Testis (tissue), 3 donors: ENCODE data around the gene MYL6. TPM values are rescaled to one million over a fixed set of nuclear protein-coding genes. Genes with fewer than 3 reads are reported as not detected.
A peak's percentile ranks its signal among the peaks of the same experiment; 100 is the strongest.

Source experiments
- DNase-seq: peaks from one replicate; pipeline ENCODE4 v3.0.0-alpha.2; 2019
- H3K27ac ChIP-seq, 2 donors: fragments of 200-600 bp; sonication (generic); one replicate each; pipeline ENCODE4 v1.5.1; 2019
- H3K27me3 ChIP-seq: fragments of 200-600 bp; sonication (generic); one replicate; pipeline ENCODE4 v1.5.1; 2019
- H3K36me3 ChIP-seq: fragments of 200-600 bp; sonication (generic); one replicate; pipeline ENCODE4 v1.5.1; 2017; ENCODE audit warnings: low read depth; ENCODE audit errors: missing control alignments
- H3K4me1 ChIP-seq: fragments of 200-600 bp; sonication (generic); one replicate; pipeline ENCODE4 v1.5.1; 2019
- H3K4me3 ChIP-seq, 2 donors: fragments of 200-600 bp; sonication (generic); one replicate each; pipeline ENCODE4 v1.5.1; 2017 to 2019
- H3K9me3 ChIP-seq: fragments of 200-600 bp; sonication (generic); one replicate; pipeline ENCODE4 v1.5.1; 2017
- POLR2A ChIP-seq: fragments of 450-650 bp; IDR thresholded peaks from one replicate; pipeline ENCODE4 v1.6.1; 2017; ENCODE audit warnings: antibody characterized with exemption, mild to moderate bottlenecking, moderate library complexity
- WGBS, 2 donors: methylation state at CpG; one replicate each; pipeline ENCODE4 v1.1.5; 2018; 5-methylcytosine and 5-hydroxymethylcytosine counted together
- intact Hi-C: fragments of 100-400 bp; cut with DNase I; formaldehyde crosslinking; loops from one replicate; pipeline ENCODE4 v1.15.1; 2023; ENCODE audit warnings: low total_unique reads
- polyA plus RNA-seq: library from polyadenylated mRNA; stranded (reverse); fragments of 350-450 nt; fragmentation: Illumina TruSeq; extraction: RNeasy Lipid Tissue Mini Kit (QIAGEN cat#74804); gene quantifications from one replicate; pipeline ENCODE4 v1.2.3, GENCODE V29; 2014; ENCODE audit warnings: low read depth, low replicate concordance; ENCODE audit not compliant: insufficient read depth
- total RNA-seq, 2 donors: library from RNA; depleted of rRNA; stranded (reverse); fragments of >200 nt; gene quantifications; one replicate each; pipeline ENCODE4 v1.2.3, GENCODE V29; 2016
- TF ChIP-seq, protein P1 (sequence below), 3 experiments: fragments of 450-650 bp in 2 of 3; fragments of 200-600 bp in 1 of 3; sonication (generic) in 1 of 3; IDR thresholded peaks; one replicate each; pipeline ENCODE4 v1.5.1; 2016 to 2019; ENCODE audit warnings: antibody characterized with exemption in 3 of 3, mild to moderate bottlenecking in 2 of 3, moderate library complexity in 1 of 3

Gene MYL6
- total and polyA plus RNA-seq, 3 donors from 2014 or later: 939 to 1,373 (median 1,271) TPM

DNA sequence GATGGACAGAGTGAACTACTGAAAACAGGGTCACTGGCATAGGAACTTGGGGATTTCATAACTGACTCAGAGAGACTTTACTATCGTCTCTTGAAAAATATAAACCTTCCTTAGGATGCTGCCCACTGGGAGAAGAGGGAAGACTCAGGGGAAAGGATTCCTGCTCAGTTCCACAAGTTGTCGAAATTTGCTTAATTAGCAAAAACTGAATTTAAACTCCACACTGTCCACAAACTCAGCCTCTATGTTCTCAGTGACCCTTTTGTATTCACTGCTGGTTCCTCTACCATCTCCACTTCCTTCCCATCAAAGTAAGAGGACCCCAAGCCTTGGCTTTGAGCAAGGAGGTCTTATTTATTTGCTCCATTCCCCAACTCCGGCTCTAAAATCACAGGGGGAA is 12.9 kb upstream of the MYL6 start:
- peak overlapping the region in 1 of 2 donors; percentile 20 for H3K27ac ChIP-seq
- DNase-seq: no peak
- TF ChIP-seq POLR2A: no peak
- TF ChIP-seq, protein P1, sequence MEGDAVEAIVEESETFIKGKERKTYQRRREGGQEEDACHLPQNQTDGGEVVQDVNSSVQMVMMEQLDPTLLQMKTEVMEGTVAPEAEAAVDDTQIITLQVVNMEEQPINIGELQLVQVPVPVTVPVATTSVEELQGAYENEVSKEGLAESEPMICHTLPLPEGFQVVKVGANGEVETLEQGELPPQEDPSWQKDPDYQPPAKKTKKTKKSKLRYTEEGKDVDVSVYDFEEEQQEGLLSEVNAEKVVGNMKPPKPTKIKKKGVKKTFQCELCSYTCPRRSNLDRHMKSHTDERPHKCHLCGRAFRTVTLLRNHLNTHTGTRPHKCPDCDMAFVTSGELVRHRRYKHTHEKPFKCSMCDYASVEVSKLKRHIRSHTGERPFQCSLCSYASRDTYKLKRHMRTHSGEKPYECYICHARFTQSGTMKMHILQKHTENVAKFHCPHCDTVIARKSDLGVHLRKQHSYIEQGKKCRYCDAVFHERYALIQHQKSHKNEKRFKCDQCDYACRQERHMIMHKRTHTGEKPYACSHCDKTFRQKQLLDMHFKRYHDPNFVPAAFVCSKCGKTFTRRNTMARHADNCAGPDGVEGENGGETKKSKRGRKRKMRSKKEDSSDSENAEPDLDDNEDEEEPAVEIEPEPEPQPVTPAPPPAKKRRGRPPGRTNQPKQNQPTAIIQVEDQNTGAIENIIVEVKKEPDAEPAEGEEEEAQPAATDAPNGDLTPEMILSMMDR (IDR thresholded peaks at IDR 0.05): no peak
- H3K9me3 ChIP-seq: no peaks in the 10 kb centered on the region
- no peak overlapping the region for H3K4me3 ChIP-seq
- no peaks in the 10 kb centered on the region for H3K27me3 ChIP-seq
- peaks cover 17% of the 10 kb centered on the region for H3K4me1 ChIP-seq
- H3K36me3 ChIP-seq: no peaks in the 10 kb centered on the region
- 73 to 78% methylated on average over 3 of the region's 3 CpGs for WGBS, 2 donors
- intact Hi-C loops: no loop called here

DNA sequence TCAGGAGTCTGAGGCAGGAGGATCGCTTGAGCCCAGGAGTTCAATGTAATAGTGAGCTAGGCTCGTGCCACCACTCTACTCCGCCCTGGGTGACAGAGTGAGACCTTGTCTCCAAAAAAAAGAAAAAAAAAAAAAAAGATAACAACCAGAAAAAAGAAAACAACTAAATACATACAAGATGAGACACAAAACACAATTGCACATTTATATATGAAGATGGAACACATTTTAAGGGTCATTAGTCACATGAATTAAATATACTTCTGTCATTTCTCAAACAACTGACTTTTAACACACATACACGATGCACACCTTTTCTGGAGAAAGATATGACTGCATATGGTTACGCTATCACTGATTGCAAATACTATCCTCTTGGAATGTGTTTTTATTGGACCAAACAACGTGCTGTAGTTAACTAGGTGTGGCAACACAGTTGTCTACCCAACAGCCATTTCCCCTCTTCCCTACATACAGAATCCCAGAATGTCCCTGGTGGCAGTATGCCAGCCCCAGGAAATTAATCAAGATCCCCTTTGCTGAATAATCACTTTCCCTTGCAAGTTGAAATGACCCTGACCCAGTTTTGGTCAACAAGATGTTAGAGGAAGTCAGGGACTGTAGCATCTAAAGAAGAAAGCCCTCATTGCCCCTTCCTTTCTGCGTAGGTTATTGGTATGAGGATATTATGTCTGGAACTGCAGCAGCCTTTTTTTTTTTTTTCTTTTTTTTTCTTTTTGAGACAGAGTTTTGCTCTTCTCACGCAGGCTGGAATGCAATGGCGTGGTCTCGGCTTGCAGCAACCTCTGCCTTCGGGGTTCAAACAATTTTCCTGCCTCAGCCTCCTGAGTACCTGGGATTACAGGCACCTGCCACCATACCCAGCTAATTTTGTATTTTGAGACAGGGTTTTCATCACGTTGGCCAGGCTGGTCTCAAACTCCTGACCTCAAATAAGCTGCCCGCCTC is 11.4 kb upstream of the MYL6 start:
- DNase-seq: peak; percentile 45

GRCh38 chr12:56150563-56150962 is 7.6 kb upstream of the MYL6 start:
- WGBS, 2 donors: 62 to 63% methylated on average over 3 of the region's 3 CpGs
- no peak overlapping the region for H3K4me3 ChIP-seq

More for the DNA sequence above, 11.4 kb upstream of the MYL6 start:
- Histone ChIP-seq H3K27ac (peak overlapping the region; percentile 65 to 77), H3K4me3 (no peak overlapping the region), H3K27me3 (no peaks in the 10 kb centered on the region), H3K9me3 (no peaks in the 10 kb centered on the region), H3K36me3 (no peaks in the 10 kb centered on the region), H3K4me1 (peaks cover 22% of the 10 kb centered on the region)
- no peak for TF ChIP-seq POLR2A
- TF ChIP-seq, protein P1 (IDR thresholded peaks at IDR 0.05): no peak
- intact Hi-C loops: no loop called here
- 51 to 57% methylated on average over 12 to 13 of the region's 13 CpGs for WGBS, 2 donors

DNA sequence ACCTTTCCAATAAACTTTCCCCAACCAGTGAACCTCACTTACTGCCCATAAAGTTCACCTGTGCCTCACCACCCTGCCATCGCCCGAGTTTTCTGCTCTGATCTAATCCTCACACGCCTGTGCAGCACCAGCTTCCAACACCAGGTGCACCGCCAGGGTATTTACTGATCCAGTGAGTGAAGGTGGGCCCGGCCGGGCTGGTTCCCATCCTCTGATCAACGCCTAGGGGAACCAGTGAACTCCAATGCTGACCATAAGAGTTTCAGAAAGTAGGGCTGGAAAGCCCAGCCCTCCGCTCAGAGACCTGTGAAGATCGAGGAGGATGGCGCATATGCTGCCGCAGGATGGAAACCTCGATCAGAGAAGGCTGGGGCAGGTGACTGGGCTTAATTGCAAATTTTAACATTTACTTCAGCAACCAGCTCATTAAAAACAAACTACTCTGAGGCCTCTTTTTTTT is 6.5 kb upstream of the MYL6 start:
- intact Hi-C loops: no loop called here
- Histone ChIP-seq H3K9me3 (no peaks in the 10 kb centered on the region), H3K27me3 (no peaks in the 10 kb centered on the region), H3K4me3 (peak overlapping the region; percentile 80), H3K4me1 (peaks cover 27% of the 10 kb centered on the region), H3K36me3 (no peaks in the 10 kb centered on the region), H3K27ac (peak overlapping the region; percentile 77 to 92)
- 5 to 13% methylated on average over 12 of the region's 12 CpGs for WGBS, 2 donors
- peak; percentile 74 for DNase-seq
- TF ChIP-seq POLR2A: no peak
- TF ChIP-seq, protein P1 (IDR thresholded peaks at IDR 0.05): peak; percentile 37 to 60 (median 50)

More at GRCh38 chr12:56150563-56150962, 7.6 kb upstream of the MYL6 start:
- Histone ChIP-seq H3K27ac (no peak overlapping the region), H3K9me3 (no peaks in the 10 kb centered on the region), H3K27me3 (no peaks in the 10 kb centered on the region), H3K36me3 (no peaks in the 10 kb centered on the region), H3K4me1 (peaks cover 34% of the 10 kb centered on the region)
- DNase-seq: no peak
- intact Hi-C loops: no loop called here
- TF ChIP-seq, protein P1 (IDR thresholded peaks at IDR 0.05): no peak
- no peak for TF ChIP-seq POLR2A
